GM18868 (cell line): Measurements from ENCODE around the gene SWSAP1.

Experiments used
- ATAC-seq: cut with Tn5 transposase; IDR thresholded peaks from one replicate; pipeline ENCODE4 v1.9.1; 2021; ENCODE audit warnings: mild to moderate bottlenecking, moderate library complexity; ENCODE audit not compliant: unreplicated experiment

Gene SWSAP1

GRCh38 chr19:11408591-11408990, 34.1 kb downstream of the SWSAP1 start:
- ATAC-seq = no peak

DNA sequence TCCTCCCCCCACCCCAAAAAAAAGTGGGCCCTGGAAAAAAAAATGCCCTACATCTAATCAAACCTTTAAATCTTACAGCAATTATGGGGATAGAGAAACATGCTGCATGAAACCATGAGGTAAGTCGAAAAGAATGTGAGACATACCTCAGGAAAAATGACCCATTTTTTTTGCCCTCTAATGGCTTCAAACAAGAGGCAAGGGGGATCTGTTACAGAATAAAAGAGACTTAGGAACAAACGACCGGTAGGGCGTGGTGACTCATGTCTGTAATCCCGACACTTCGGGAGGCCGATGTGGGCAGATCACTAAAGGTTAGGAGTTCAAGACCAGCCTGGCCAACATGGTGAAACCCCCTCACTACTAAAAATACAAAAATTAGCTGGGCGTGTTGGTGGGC, 36.2 kb downstream of the SWSAP1 start:
- no peak for ATAC-seq

GRCh38 chr19:11414544-11414943, 40.1 kb downstream of the SWSAP1 start:
- ATAC-seq = no peak

- no peak for ATAC-seq
Measured at GRCh38 chr19:11416346-11417052, 42.0 kb downstream of the SWSAP1 start.

DNA sequence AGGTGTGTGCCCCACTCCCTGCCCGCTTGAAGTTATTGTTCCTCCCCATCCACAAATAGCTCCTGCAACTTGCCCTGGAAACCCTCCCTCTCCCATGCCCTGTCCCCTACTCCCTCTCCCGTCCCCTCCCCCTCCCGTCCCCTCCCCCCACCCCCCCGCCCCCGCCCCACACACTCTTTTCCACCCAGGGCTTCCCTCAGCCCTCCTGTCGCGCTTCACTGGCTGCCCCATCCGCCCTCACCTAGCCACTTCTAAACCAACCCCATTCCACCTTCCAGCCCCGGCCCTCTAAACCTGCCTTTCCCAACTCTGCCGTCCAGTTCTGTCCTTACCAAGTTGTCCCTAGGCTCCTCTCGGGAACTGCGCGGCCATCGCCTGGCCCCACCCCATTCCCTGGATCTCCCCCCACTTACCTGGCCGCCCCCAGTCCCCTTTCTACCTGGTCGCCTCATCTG, 43.7 kb downstream of the SWSAP1 start:
- ATAC-seq = no peak

- ATAC-seq = no peak
Measured at GRCh38 chr19:11418549-11419506, 44.4 kb downstream of the SWSAP1 start, which contains the start of gene RGL3. TSS of gene RGL3 (minus strand) at chr19:11419314. CDS start at chr19:11419278, 36 bp downstream.

DNA sequence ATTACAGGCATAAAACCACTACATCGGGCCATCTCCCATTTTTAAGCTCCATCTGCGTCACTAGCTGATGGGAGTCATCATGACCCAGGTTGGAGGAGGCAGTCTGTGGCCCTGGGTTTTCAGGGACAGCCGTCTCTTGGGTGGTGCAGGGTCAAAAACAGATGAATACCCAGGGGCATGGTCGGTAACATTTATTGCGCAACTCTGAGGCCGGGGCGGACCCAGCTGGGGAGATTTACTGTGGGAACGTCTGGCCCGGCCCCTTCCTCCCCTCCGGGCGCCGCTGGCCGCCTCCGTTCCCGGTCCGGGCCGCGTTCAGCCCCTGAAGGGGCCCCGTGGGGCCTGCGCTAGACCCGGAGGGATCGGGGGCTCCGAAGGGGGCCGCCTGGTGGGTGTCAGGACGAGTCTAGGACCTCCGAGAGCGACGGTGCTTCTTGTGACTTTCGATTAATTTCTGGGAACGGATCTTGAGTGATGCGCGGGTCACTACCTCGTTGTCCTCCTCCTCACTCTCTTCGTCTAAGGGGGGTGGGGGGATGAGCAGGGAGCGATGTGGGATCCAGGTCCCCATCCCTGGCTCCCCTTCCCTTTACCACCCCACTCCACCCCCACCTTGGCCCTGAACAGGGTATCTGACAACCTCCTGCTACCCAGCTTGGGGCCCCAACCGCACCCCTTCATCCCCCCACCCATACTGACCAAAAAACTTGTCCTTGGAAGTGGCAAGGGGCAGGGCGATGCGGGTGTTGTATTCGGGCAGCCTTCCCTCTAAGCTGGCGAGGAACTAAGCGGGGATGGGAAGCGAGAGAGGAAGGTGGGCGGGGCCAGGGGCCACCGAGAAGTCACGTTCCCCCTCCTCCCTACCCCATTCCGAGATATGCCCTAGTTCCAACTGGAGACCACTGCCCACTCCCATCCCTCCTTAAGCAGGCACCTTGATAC, 46.2 kb downstream of the SWSAP1 start:
- ATAC-seq = no peak

- ATAC-seq = peak; percentile 27
Measured at GRCh38 chr19:11421371-11422098, 47.1 kb downstream of the SWSAP1 start.

GRCh38 chr19:11422163-11423065, 47.9 kb downstream of the SWSAP1 start:
- peak; percentile 66 for ATAC-seq

- no peak for ATAC-seq
Measured at GRCh38 chr19:11423164-11423790, 48.8 kb downstream of the SWSAP1 start.

DNA sequence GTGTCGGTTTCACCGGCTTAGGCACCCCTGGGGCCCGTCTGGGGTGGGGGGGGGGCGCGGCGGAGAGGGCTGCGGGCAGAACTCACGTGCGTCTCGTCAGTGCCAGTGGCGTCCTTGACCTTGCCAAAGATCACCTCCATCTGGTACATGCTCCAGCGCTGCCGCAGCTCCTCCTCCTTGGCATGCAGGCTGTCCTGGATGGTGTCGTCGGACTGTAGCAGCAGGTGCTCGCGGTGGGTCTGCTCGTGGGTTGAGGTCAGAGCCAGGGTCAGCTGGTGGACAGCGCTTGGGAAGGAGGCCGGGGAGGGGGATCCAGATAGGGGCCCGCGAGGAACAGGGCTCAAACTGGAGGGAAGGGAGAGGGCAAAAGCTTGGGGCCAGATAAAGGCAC, 49.3 kb downstream of the SWSAP1 start:
- ATAC-seq = no peak
